Activated CD8-positive, alpha-beta memory T cell treated with anti-CD3 and anti-CD28 coated beads for 48 hours (primary cell): ENCODE measurements around the gene RAD21L1.
A peak's percentile ranks its signal among the peaks of the same experiment; 100 is the strongest.

Experiments used
- DNase-seq, 3 experiments: peaks; one replicate each; pipeline ENCODE4 v3.0.0-alpha.2; 2020; ENCODE audit warnings: low read depth in 2 of 3, low spot score in 2 of 3

RAD21L1 gene

DNA sequence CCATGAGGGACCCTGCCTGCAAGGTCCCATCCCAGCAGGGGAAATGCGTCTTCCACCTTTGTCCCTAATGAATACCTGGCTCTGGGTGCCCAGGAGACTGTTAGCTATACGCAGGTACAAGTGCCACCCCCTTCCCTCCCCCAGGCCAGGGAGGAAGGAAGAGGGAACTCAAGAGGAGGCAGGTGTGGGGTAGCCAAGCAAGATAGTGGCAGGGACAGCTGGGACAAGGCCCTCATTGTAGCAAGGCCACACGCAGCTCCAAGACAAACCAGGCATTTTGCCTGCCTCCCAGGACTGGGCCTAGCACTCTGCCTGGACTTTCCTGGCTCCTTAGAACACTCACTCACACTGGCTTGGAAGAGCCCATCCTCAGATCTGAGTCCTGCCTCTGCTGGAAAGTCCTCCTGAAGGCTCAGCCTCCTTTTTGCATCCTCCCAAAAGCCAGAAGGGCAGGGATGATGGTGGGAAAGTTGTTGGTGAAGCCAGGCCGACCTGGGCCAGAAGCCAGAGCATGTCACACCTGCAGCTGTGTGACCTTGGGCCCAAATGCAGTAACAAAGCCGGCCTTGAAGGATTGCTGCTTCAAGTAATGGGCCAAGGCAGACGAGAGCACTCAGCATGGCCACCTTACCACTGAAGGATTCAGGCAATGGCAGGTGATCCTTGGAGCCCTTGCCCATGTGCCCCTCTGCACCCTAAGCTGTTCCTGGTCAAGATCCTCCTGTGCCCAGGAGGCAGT, 68.0 kb downstream of the RAD21L1 start:
- no peak for DNase-seq

DNA sequence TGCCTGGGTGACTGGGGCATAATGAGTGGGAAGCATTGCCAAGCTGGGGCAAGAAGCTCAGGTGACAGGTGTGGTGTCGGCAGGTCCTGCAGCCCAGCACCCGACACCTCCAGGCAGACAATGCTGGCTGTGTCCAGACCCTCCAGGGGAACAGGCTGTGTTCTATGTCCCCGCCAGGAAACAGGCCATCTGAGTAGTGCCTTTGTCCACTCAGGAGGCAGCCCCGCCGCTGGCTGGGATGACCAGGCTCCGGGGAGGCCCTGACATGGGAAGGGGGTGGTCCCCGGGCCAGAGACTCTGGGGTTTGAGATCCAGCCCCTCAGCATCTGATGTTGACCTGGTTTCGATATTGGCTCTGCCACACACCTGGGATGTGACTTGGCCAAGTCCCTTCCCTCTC, 68.7 kb downstream of the RAD21L1 start:
- no peak for DNase-seq

DNA sequence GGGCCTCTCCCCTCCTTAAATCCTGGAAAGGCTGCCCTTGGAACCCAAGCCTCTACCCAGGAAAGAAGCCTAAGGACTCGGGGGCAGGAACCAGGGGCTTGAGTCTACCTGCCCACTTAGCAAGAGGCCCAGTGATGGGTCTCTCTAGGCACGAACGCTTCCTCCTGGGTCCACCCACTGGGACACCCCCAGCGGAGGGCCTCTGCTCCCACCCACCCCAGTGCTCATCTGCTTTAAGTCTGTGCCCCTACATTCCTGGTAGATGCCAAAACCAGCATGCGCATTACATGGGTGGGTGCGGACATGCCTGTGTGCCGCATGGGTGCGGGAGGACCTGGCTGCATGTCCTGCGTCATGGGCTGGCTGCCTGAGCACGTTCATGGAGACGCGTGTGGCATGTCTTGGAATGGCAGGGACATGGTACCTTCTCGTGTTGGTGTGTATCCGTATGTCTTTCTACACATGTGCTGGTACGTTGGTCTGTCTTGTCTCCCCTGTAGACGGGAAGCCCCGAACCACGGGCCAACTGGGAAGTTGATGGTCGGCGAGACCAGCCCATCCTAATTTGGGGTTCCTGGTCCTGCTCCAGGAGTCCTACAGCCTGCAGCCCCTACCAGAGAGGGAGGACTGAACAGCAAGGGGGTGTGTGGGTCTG, 69.6 kb downstream of the RAD21L1 start:
- DNase-seq, result no peak

DNA sequence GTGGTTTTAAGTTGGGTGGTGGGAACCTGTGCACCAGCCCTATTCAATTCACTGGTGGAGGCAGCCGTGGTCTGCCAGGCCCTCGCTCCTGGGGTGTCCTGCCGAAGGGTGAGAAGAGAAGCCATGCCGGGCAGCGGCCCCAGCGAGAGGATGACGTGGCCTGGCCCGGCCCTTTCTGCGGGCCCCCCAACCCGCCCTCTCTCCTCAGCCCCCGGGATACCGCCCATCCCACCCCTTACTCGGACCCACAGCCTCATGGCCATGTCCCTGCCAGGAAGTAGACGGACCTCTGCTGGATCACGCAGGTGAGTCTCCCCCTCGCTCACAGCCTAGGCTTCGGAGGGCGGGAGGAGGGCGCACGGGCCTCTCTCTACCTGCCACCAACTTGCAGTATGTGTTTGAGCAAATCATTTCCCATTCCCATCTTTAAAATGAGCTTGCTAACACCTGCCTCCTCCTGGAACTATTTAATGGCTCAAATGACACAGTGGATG, 70.3 kb downstream of the RAD21L1 start:
- no peak for DNase-seq

DNA sequence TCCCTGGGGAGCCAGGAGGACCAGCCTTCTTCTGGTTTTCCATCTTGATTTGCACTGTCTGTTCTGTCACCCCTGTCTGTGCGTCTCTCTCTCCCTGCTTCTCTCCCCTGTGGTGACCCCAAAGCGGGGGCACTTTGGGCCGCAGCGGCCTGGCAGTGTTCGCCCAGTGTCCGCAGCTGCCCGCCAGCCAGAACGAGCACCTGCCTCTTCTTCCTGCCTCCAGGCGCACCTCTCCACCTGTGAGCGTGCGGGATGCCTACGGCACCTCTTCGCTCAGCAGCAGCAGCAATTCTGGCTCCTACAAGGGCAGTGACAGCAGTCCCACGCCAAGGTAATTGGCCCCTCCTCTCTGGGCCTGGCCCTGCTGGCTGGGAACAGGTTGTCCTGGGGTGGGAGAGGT, 71.1 kb downstream of the RAD21L1 start:
- no peak for DNase-seq

DNA sequence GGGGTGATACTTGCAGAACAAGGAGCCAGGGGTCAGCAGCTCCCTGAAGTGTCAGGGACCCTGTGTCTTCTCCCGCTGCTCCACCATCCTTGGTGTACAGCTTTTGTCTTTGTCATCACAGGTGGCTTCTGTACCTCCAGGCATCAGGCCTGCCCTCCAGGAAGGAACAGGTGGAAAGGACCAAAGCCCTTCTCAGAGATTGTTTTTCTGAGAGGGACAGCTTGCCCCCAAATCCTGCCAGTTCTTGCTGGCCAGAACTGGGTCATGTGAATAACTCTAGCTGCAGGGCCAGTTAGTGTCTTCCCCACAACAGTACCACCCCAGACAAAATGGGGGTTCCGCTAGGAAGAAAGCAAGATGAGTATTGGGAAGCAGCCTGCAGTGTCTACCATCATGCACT, 71.6 kb downstream of the RAD21L1 start:
- no peak for DNase-seq

DNA sequence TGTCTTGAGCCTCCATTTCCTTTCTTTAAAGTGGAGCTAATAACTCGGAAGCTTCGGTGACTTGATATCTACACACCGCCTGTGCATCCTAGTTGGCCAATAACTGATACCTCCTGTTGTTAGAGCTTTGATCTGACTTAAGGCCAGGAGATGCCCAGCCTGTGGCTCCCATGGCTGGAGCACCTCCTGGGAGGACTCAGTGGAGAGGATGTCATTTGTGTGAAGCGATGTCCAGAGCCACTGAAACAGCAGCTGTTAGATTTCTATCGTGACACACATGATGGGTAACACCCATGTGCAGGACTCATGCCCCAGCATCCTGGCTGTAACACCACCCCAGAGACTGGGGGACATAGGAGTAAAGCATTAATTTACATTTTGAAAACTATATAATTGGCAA, 72.3 kb downstream of the RAD21L1 start:
- DNase-seq, result no peak

DNA sequence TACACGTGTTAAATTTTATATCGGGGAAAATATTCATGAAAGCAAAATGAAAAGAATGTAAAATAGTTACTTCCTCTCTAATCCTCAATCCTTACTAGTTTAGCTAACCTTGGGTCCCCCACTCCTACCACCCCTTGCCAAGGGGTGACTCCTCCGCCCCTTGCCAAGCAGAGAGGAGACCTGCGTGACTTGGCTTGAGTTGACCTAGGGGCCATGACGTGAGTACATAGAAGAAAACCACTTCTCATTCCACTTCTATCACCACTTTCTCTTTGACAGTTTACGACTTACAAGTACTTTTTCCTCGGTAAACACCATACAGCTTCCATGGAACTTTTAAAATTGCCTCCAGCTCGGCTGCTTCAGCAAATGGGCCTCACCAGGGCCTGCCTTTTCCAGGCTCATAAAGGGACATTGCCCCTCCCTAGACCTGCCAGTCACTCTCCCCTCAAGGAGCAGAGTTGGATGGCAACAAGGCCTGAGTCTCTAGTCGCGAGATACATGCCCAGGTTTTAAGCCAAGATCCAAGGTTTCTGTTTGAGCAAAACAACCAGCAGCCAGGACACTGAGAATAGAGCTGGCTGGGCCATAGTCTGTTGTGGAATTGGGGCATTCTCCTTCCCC, 73.2 kb downstream of the RAD21L1 start:
- no peak for DNase-seq

DNA sequence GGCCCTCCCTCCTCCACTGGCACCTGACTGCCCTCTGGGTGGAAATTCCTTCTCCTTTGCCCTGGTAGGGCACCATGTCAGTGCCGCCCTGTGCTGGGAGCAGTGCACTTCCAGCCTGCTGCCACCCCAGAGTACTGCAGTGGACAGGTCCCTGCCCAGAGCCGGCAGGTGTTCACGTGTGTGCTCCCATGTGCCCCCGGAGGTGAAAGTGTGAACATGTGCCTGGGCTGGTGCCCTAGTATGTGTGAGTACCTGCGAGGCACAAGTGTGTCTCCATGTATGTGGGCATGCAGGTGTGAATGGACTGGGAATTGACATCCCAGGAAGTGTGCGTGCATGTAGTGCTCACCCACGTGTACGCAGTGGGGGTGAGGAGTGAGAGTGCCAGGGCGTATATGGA, 73.7 kb downstream of the RAD21L1 start:
- no peak for DNase-seq

DNA sequence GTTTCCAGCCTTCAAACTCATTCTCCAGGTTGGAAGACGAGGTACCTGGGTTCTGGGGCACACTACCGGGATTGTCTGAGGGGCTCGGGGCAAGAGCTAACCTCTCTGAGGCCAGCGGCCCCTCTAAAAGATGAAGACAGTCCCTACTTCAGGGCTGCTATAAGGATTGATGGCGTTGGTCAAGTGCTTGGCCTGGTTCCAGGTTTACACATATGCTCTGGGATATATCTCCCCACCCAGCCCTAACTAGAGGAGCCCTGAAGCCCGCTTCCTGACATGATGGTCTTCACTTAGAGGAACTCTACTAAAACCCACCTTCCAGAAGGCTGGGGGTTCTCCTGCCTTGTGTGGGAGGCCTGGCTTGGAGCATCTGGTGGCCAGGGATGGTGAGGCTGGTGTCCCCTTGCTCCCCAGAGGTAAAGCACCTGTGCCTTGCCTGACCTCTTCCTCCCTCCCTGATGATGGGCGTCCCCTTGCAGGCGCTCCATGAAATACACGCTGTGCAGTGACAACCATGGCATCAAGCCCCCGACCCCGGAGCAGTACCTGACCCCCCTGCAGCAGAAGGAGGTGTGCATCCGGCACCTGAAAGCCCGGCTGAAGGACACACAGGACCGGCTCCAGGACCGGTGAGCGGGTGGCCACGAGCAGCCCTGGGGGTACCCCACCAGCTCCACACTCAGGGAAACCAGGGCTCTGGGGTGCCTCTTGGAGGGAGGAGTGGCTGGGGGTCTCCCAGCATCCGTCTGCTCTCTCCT, 74.4 kb downstream of the RAD21L1 start:
- no peak for DNase-seq

DNA sequence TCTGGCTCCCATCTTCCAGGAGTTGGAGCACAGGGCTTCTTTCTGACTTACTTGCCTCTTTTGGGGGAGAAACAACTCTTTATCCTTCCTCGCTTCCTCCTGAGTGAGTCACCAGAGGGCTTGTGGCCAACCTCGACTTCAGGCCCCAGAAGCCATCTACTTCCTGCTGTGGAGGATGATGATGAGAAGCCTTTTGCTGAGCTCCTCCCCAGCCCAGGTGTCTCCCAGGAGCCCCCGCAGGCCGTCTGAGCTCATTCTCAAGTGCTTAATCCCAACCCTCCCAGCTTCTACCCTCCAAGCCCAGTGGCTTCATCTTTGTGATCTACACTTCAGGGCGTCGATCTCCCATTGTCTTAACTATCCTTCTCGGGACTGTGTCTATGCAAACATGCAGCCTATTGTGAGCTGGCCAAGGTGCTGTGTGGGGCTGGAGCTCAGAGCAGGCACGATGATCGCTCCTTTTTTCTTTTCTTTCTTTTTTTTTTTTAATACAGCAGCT, 75.2 kb downstream of the RAD21L1 start:
- DNase-seq, result peak; percentile 25 to 31 (median 31)

DNA sequence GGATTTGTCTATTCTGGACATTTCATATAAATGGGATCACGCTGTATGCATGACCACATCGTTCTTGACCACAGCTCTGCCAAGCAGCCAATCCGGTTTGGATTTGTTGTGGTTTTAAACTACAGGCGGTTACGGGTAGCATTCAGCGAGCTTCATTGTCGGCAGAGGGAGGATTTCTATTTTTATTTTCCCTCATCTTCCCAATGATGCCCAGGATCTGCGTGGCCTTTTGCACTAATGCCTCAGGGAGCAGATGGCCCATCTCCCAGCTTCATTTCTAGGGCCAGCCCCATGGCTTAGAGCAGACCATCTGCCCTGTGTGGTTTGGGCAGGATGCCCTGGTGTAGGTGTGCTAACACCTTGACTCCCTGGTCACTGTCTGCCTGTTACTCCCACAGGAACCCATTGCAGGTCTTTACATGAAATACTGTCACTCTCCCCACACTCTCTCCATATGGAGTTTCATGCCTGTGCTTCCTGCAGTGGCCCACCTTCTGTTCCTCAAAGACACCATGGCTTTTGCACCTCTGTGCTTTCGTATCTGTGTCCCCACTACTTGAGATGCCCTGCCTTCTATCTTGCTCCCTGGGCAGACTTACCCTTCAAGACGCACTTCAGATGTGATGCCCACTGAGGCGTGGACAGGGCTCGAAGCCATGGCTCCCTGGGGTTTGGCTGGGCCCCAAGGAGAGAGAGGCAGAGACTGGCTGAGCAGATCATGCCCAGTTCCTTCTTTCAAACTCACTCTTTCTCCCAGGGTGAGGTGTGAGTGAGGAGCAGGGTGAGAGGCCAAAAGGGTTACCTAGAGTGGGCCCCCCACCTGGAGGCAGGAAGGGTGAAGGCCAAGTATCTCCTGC, 77.1 kb downstream of the RAD21L1 start:
- DNase-seq, result no peak

DNA sequence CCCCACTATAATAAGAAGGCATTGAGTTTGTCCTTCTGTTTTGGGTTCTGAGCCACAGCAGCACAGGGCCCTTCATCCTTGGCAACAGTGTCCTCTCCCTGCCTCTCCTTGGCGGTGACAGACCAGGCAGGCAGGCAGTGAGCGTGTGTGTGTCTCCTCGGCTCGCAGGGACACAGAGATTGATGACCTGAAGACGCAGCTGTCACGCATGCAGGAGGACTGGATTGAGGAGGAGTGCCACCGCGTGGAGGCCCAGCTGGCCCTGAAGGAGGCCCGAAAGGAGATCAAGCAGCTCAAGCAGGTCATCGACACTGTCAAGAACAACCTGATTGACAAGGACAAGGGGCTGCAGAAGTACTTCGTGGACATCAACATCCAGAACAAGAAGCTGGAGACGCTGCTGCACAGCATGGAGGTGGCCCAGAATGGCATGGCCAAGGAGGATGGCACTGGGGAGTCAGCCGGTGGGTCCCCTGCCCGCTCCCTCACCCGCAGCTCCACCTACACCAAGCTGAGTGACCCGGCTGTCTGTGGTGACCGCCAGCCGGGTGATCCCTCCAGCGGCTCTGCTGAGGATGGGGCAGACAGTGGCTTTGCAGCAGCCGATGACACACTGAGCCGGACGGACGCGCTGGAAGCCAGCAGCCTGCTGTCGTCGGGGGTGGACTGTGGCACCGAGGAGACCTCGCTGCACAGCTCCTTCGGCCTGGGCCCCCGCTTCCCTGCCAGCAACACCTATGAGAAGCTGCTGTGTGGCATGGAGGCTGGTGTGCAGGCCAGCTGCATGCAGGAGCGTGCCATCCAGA, 79.1 kb downstream of the RAD21L1 start:
- DNase-seq, result no peak
